Lower lobe of right lung (tissue), 2 donors: ENCODE results near the gene MAGI2. TPM values are rescaled to one million over a fixed set of nuclear protein-coding genes. Genes with fewer than 3 reads are reported as not detected.

Experiments
- ATAC-seq, 2 donors: fragments of 200-7000 bp; cut with Tn5 transposase; one replicate each; pipeline ENCODE4 v1.9.1; 2020 to 2022; ENCODE audit warnings: mild to moderate bottlenecking in 2 of 2, moderate library complexity in 2 of 2
- DNase-seq: peaks from one replicate; pipeline ENCODE4 v3.0.0-alpha.2; 2020
- H3K27ac ChIP-seq: fragments of 200-600 bp; one replicate; pipeline ENCODE4 v1.8.0; 2022
- H3K27me3 ChIP-seq: fragments of 200-600 bp; one replicate; pipeline ENCODE4 v1.8.0; 2022; ENCODE audit warnings: low read depth
- H3K36me3 ChIP-seq: fragments of 200-600 bp; one replicate; pipeline ENCODE4 v1.8.0; 2022; ENCODE audit warnings: mild to moderate bottlenecking
- H3K4me1 ChIP-seq: fragments of 200-600 bp; one replicate; pipeline ENCODE4 v1.8.0; 2022
- H3K4me3 ChIP-seq: fragments of 200-600 bp; one replicate; pipeline ENCODE4 v1.8.0; 2022; ENCODE audit warnings: mild to moderate bottlenecking
- H3K9me3 ChIP-seq: fragments of 200-600 bp; one replicate; pipeline ENCODE4 v1.8.0; 2022
- CTCF ChIP-seq: fragments of 200-600 bp; IDR thresholded peaks from one replicate; pipeline ENCODE4 v1.8.0; 2022; ENCODE audit warnings: antibody characterized with exemption, mild to moderate bottlenecking
- intact Hi-C: fragments of 100-400 bp; cut with DNase I; formaldehyde crosslinking; loops from one replicate; pipeline ENCODE4 v1.11.0; 2022
- total RNA-seq: library from RNA; stranded (reverse); fragmentation: NEBNext Ultra II Directional; extraction: Animal tissue kit (Norgen Biotek cat#: 25700); gene quantifications from one replicate; pipeline ENCODE4 v1.2.1, GENCODE V29; 2021
- donor health status: DM: no; HTN: yes; CAD: no; lungs with severe emphysema.

Gene MAGI2
- total RNA-seq, 1 donor from 2014 or later: 15.3 TPM

DNA sequence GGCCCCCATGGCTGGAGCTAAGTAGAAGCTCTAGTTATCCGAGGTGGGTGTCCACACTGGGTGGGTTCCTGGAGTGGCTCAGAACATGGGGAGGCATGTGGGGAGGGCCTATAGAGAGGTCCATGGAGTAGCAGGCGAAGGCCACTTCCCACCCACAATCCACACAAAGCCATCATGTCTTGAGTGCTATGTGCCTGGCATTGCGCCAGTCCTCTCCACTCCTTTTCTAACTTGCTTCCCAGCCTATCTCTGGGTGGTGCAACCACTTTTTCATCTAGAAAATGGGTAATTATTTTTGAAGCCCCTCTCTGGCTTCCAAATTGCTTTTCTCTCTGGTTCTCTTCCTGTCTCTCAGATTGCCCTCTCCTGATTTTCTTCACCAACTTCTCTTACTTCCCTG is 1391.3 kb downstream of the MAGI2 start:
- DNase-seq (no peak), ATAC-seq (peak in 1 of 2 donors; percentile 40)
- Histone ChIP-seq H3K27ac (no peak overlapping the region), H3K36me3 (no peaks in the 10 kb centered on the region), H3K4me1 (no peaks in the 10 kb centered on the region), H3K9me3 (no peaks in the 10 kb centered on the region), H3K27me3 (no peaks in the 10 kb centered on the region), H3K4me3 (no peak overlapping the region)
- intact Hi-C loops: no loop called here
- TF ChIP-seq CTCF: no peak

GRCh38 chr7:78057571-78057970 is 1395.9 kb downstream of the MAGI2 start:
- no peaks in the 10 kb centered on the region for H3K27me3 ChIP-seq
- H3K4me3 ChIP-seq: no peak overlapping the region
- ATAC-seq (no peak), DNase-seq (no peak)
- no peaks in the 10 kb centered on the region for H3K9me3 ChIP-seq
- H3K36me3 ChIP-seq: no peaks in the 10 kb centered on the region
- intact Hi-C loops: no loop called here
- no peak overlapping the region for H3K27ac ChIP-seq
- no peaks in the 10 kb centered on the region for H3K4me1 ChIP-seq
- TF ChIP-seq CTCF: no peak

GRCh38 chr7:78055599-78055998 is 1397.9 kb downstream of the MAGI2 start:
- Histone ChIP-seq H3K9me3 (no peaks in the 10 kb centered on the region), H3K4me1 (no peaks in the 10 kb centered on the region), H3K27ac (no peak overlapping the region), H3K36me3 (no peaks in the 10 kb centered on the region), H3K27me3 (no peaks in the 10 kb centered on the region), H3K4me3 (no peak overlapping the region)
- DNase-seq: no peak
- no peak for ATAC-seq
- no peak for TF ChIP-seq CTCF
- intact Hi-C loops: no loop called here

GRCh38 chr7:78055001-78055573 is 1398.4 kb downstream of the MAGI2 start:
- intact Hi-C loops: no loop called here
- Histone ChIP-seq H3K27ac (no peak overlapping the region), H3K9me3 (no peaks in the 10 kb centered on the region), H3K36me3 (no peaks in the 10 kb centered on the region), H3K4me3 (no peak overlapping the region), H3K4me1 (no peaks in the 10 kb centered on the region), H3K27me3 (no peaks in the 10 kb centered on the region)
- DNase-seq (no peak), ATAC-seq (no peak)
- TF ChIP-seq CTCF: no peak

- ATAC-seq: no peak
- no peaks in the 10 kb centered on the region for H3K4me1 ChIP-seq
- no peak for DNase-seq
- no peak for TF ChIP-seq CTCF
- no peaks in the 10 kb centered on the region for H3K9me3 ChIP-seq
- no peaks in the 10 kb centered on the region for H3K36me3 ChIP-seq
- intact Hi-C loops: no loop called here
- H3K27me3 ChIP-seq: no peaks in the 10 kb centered on the region
- no peak overlapping the region for H3K27ac ChIP-seq
- H3K4me3 ChIP-seq: no peak overlapping the region
Measured at GRCh38 chr7:78052112-78052511, 1401.4 kb downstream of the MAGI2 start.

DNA sequence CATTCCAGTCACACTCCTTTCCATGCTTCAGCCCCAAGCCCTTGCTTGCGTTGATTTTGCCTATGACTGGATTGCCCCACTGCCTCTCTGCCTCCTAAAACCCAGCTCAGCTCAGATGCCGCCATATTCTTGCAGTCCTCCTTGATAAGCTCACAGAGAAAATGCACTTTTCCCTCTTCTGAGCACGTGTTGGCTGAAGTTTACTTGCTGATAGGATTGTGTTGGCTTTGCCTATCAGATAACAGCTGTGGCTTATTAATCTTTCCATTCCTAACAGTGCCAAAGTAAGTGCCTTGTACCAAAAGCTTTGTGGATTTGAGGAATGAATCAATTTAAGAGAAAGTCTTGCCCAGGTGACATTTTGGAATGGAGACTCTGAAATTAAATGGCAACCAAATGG is 1405.7 kb downstream of the MAGI2 start:
- Histone ChIP-seq H3K4me3 (no peak overlapping the region), H3K27me3 (no peaks in the 10 kb centered on the region), H3K36me3 (no peaks in the 10 kb centered on the region), H3K4me1 (no peaks in the 10 kb centered on the region), H3K27ac (no peak overlapping the region), H3K9me3 (no peaks in the 10 kb centered on the region)
- no peak for TF ChIP-seq CTCF
- no peak for DNase-seq
- intact Hi-C loops: no loop called here
- no peak for ATAC-seq
